ENCODE measurements around the gene MRPL28.
"Not testable (repeated sequence)": the region's sequence is repeated elsewhere in the genome, so short reads cannot be mapped to it uniquely, and the experiment has no call there.

Gene MRPL28

DNA sequence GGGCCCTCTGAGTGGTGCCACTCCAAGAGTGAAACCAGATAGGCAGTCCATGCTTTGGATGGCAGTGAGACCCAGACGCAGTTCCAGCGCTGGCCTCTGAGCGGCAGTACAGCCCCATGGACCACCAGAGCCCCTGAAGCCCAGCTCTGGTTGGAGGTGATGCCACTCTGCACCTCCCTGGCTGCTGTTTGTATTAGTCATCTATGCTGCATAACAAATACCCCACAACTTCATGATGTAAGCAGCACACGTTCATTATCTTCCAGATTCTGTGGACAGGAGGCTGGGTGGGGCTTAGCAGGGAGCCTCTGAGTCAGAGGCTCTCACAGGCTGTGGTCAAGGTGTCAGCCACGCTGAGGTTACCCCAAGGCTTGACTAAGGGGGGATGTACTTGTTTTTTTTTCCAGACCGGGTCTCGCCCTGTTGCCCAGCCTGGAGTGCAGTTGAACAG lies 21.6 kb upstream of the MRPL28 start:
- peak; percentile 59 to 77 for DNase-seq (ENCODE audit: low read depth in 2 of 2)

GRCh38 chr16:389352-389751 lies 19.0 kb upstream of the MRPL28 start:
- DNase-seq (ENCODE audit: low read depth in 2 of 2) = no peak

GRCh38 chr16:387761-388666 lies 17.7 kb upstream of the MRPL28 start:
- not testable (repeated sequence) for DNase-seq (ENCODE audit: low read depth in 2 of 2)

- DNase-seq (ENCODE audit: low read depth in 2 of 2) = no peak
These were observed 16.4 kb upstream of the MRPL28 start for GRCh38 chr16:386641-387156.

DNA sequence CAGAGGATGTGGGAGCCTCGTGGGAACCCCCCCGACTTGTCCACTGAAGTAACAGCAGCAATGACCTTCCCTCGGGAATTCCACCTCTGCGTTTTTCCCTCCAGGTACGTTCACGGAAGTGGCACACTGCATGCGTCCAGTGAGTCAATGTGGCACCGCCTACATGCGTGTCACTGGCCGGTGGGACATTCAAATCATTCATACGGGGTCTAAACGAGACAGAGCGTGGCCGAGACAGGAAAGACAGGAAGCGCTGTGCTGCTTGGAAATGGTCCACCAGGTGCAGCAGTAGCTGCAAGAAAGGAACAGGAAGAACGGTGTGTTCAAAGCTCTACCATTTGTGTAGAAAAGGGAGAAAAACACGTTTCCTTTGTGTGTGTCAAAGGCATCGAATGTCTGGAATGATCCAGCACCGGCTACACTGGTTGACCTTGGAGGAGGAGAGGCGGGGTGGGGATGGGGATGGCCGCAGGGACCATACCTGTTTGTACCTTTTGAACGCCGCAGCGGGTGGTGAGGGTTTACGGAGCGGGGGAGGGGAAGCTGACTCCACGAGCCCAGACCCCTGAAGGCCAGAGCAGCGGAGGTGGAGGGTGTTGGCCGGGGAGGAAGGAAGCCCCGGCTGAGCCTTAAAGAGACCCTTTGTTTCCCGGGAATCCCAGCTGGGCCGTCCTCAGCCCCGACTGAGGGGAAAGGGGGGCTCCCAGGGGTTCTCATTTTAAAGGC lies 13.2 kb upstream of the MRPL28 start:
- DNase-seq (ENCODE audit: low read depth in 2 of 2) = peak in 1 of 2 experiments; percentile 26

DNA sequence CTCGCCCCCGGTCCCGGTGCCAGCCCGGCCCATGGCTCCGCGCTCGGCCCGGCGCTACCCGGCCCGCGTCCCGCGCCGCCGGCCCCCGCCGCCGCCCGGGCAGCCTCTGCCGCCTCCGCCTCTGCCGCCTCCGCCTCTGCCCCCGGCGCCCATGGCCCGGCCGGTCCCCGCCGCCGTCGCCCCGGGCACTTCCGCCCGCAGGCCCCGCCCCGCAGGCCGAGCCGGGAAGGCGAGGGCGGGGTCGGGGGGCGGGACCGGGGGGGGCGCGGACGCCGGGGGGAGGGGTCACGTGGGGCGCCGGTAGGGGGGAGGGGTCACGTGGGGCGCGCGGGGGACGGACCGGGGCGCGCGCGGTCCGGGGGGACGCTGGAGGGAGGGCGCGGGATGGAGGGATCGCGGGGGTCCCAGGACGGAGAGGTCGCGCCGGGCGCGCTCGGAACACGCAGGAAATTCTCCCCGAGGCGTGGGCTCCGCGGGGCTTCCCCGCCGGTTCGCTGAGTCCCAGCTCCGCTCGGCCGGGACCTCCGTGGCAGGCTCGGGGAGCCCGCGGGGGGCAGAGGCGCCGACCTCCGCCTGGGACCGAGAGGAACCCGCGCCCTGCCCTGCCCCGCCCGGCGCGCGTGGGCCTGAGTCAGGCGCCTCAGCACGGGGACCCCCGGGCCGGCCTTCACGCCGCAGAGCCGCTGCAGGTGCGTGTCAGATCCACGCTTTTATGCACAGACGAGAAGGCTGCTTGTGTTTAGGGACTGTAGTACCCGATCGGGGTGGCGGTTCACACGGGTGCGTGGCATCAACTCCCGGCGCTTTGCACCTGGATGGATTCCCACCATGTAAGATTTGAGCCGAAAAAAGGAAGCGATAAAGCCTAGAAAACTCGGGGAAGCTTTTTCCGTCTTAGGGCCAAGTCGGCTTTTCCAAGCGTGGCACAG lies 11.7 kb upstream of the MRPL28 start, which contains the start of gene PGAP6:
TSS of gene PGAP6 (minus strand) at position 190 of the 929 bp plus-strand sequence. CDS start at position 33, 157 bp downstream.
- DNase-seq (ENCODE audit: low read depth in 2 of 2) = peak; percentile 36 to 51

- DNase-seq (ENCODE audit: low read depth in 2 of 2) = no peak
These were observed 10.9 kb upstream of the MRPL28 start for GRCh38 chr16:381012-381788.

- DNase-seq (ENCODE audit: low read depth in 2 of 2) = no peak
These were observed 10.3 kb upstream of the MRPL28 start for GRCh38 chr16:380762-381011.

GRCh38 chr16:379961-380761 lies 9.8 kb upstream of the MRPL28 start:
- no peak for DNase-seq (ENCODE audit: low read depth in 2 of 2)

DNA sequence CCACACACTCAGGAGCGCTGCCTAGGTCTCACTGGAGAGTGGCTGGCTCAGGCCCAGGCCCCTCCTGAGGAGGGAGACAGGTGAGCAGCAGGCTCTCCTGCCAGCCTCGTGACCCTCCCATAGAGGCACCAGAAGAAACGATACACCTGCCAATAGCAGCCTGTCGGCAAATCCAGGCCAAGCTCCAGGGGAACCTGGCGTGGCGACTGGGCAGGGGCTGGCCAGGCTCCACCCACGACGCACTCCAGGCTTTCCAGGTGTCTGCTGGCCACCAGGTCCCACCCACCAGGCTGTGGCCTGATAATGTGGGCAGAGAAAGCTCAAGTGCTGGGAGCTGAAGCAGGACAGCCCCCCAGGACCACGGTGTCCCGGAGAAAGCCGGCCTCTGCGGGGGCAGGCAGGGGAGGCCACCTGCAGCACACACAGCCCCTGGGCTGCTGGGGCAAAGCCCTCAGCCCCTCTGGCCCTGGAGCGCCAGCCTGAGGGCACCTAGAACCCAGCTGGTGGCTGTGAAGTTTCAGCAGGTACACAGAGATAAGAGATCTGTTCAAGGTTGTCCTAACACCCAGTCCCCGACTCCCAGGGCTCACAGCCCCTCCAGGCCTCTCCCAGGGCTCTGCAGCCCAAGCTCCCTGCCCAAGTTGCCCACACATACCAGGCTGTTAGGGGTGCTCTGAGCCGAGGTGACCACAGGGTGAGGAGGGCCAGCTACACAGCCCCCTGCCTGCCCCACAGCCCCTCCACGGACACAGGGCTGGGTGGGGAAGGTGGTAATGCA lies 9.0 kb upstream of the MRPL28 start:
- DNase-seq (ENCODE audit: low read depth in 2 of 2) = no peak

GRCh38 chr16:378821-379182 lies 8.5 kb upstream of the MRPL28 start:
- no peak for DNase-seq (ENCODE audit: low read depth in 2 of 2)

GRCh38 chr16:378113-378820 lies 7.9 kb upstream of the MRPL28 start:
- DNase-seq (ENCODE audit: low read depth in 2 of 2) = not testable (repeated sequence)

GRCh38 chr16:377419-377951 lies 7.1 kb upstream of the MRPL28 start:
- DNase-seq (ENCODE audit: low read depth in 2 of 2) = no peak

- DNase-seq (ENCODE audit: low read depth in 2 of 2) = no peak
These were observed 6.6 kb upstream of the MRPL28 start for GRCh38 chr16:376817-377418.

- no peak for DNase-seq (ENCODE audit: low read depth in 2 of 2)
These were observed 5.8 kb upstream of the MRPL28 start for GRCh38 chr16:375927-376816.

- DNase-seq (ENCODE audit: low read depth in 2 of 2) = no peak
These were observed 4.9 kb upstream of the MRPL28 start for GRCh38 chr16:375212-375611.

DNA sequence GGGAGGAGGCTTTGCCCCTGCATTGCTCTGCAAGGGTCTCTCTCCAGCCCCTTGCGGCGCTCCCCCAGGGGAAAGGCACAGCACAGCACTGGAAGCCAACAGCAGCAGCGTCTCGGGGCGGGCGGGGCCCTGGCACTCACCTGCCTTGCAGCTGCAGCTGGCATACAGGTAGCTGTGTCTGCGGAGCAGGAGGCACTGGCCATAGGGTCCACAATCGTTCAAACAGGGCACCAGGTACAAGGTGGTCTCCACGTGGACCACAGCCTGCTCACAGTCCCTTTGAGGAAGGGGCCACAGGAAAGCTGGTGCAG lies 4.2 kb upstream of the MRPL28 start:
- no peak for DNase-seq (ENCODE audit: low read depth in 2 of 2)

All from stimulated activated CD4-positive, alpha-beta T cell treated with anti-CD3 and anti-CD28 coated beads, Interleukin-12 subunit alpha, Interleukin-12 subunit beta, amount 100 ng/mL, for 24 hours (primary cell).